ENCODE data around the gene HAO1. TPM values are rescaled to one million over a fixed set of nuclear protein-coding genes. Genes with fewer than 3 reads are reported as not detected.
"Not testable (repeated sequence)": the region's sequence is repeated elsewhere in the genome, so short reads cannot be mapped to it uniquely, and the experiment has no call there.

Gene HAO1
- total RNA-seq, 1 donor from 2014 or later = not detected

GRCh38 chr20:7850775-7851490 is 89.3 kb downstream of the HAO1 start:
- no peak for ATAC-seq

DNA sequence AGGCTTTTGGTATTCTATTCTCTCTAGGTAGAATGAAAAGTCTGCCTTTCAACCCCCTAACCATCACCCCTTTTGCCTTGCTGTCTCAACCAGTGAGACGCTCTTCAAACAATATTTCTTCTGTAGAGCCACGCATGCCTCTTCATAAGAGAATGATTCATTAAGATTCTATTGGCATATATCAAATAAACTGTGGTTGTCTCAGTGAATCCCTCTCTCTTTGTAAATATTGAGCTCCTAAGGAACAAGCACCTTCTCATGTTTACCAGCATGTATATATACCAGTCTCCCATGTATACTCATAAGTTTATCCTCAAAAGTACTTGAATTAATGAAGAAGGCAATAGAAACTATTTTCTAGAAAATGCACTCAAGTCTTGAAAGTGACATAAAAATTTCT is 90.6 kb downstream of the HAO1 start:
- no peak for ATAC-seq

DNA sequence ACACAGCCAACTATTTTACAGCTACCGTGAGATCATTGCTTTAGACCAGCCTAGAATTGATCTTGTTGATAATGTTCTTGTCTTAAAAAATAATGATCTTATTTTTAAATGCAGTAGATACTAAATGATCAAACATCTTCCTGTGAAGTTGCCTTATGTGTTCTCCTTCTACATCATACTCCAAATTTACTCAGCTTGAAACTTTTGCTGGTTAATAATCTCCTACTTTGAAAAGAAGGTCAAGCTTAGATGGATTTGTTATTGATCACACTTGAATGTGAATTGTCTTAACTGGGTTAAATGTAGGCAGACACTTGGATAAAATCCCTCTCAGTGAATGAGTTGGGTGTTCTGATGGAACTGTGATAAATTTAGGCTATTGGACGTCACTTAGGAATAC is 91.9 kb downstream of the HAO1 start:
- no peak for ATAC-seq

- no peak for ATAC-seq
These were observed 96.6 kb downstream of the HAO1 start for GRCh38 chr20:7843613-7844012.

- ATAC-seq = peak; percentile 98
These were observed 98.3 kb downstream of the HAO1 start for GRCh38 chr20:7841971-7842310.

- peak; percentile 88 for ATAC-seq
These were observed 98.8 kb downstream of the HAO1 start for GRCh38 chr20:7841291-7841970.

GRCh38 chr20:7836076-7836475 is 104.2 kb downstream of the HAO1 start:
- no peak for ATAC-seq

DNA sequence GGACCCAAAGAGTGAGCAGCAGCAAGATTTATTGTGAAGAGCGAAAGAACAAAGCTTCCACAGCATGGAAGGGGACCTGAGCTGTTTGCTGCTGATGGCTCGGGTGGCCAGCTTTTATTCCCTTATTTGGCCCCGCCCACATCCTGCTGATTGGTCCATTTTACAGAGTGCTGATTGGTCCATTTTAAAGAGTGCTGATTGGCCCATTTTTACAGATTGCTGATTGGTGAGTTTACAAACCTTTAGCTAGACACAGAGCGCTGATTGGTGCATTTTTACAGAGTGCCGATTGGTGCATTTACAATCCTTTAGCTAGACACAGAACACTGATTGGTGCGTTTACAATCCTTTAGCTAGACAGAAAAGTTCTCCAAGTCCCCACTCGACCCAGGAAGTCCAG is 105.8 kb downstream of the HAO1 start:
- ATAC-seq = not testable (repeated sequence)

Other genes starting within 250 kb of the HAO1 start
- 18.9 TPM for gene TMX4, start 79.3 kb upstream of the HAO1 start, total RNA-seq
- 2.7 TPM for gene PLCB1, start 191.8 kb upstream of the HAO1 start, total RNA-seq